ENCODE data around the gene TBATA.

Gene TBATA

GRCh38 chr10:70740406-70741288 lies 44.5 kb downstream of the TBATA start:
- no peak for DNase-seq

GRCh38 chr10:70738761-70739121 lies 46.4 kb downstream of the TBATA start:
- DNase-seq: no peak

- no peak for DNase-seq
These were observed 47.0 kb downstream of the TBATA start for GRCh38 chr10:70738006-70738760.

- no peak for DNase-seq
These were observed 47.9 kb downstream of the TBATA start for GRCh38 chr10:70737250-70737649.

- no peak for DNase-seq
These were observed 48.7 kb downstream of the TBATA start for GRCh38 chr10:70736525-70736924.

GRCh38 chr10:70735161-70735560 lies 50.0 kb downstream of the TBATA start:
- DNase-seq: no peak

GRCh38 chr10:70733051-70733450 lies 52.1 kb downstream of the TBATA start:
- DNase-seq: no peak

- no peak for DNase-seq
These were observed 52.6 kb downstream of the TBATA start for GRCh38 chr10:70732569-70732968.

- DNase-seq: no peak
These were observed 54.2 kb downstream of the TBATA start for GRCh38 chr10:70730955-70731354.

GRCh38 chr10:70729763-70730357 lies 55.3 kb downstream of the TBATA start:
- DNase-seq: no peak

- no peak for DNase-seq
These were observed 56.8 kb downstream of the TBATA start for GRCh38 chr10:70728328-70728727.

GRCh38 chr10:70726909-70727495 lies 58.2 kb downstream of the TBATA start:
- DNase-seq: no peak

- no peak for DNase-seq
These were observed 61.4 kb downstream of the TBATA start for GRCh38 chr10:70723771-70724170.

GRCh38 chr10:70722820-70723424 lies 62.3 kb downstream of the TBATA start:
- no peak for DNase-seq
